ENCODE data around the gene LARGE1.
A peak's percentile ranks its signal among the peaks of the same experiment; 100 is the strongest.

Gene LARGE1

DNA sequence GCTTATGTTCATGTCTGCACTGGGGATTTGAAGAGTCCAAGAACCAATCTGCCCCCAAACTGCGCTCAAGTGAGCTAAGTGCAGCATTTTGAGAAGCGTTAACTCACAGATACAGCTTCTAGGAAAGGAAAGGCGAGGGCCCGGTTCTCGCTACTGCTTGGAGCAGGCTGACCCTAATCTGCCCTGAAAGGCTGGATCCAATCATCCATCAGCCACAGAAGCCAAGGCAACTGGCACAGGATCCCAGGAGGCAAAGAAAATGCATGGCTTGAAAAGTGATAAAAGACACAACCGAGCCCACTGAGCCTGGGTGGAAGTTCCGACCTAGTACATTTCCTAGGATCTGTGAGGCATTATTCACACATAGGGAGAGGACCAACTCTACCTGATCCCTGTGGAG lies 174.8 kb downstream of the LARGE1 start:
- no peak overlapping the region for H3K4me3 ChIP-seq (ENCODE audit: low read length)
- no peaks in the 10 kb centered on the region for H3K27me3 ChIP-seq (replicated peaks; ENCODE audit: control insufficient read depth, insufficient read depth, low read length)
- no peaks in the 10 kb centered on the region for H3K9me3 ChIP-seq (ENCODE audit: control insufficient read depth, low read length)
- no peaks in the 10 kb centered on the region for H3K4me1 ChIP-seq (ENCODE audit: control insufficient read depth, insufficient read depth, low read length)
- no peak overlapping the region for H3K9ac ChIP-seq (ENCODE audit: low read length)
- DNase-seq (ENCODE audit: low read depth) = no peak
- H3K36me3 ChIP-seq (ENCODE audit: control insufficient read depth, insufficient read depth, low read length, severe bottlenecking) = no peaks in the 10 kb centered on the region

DNA sequence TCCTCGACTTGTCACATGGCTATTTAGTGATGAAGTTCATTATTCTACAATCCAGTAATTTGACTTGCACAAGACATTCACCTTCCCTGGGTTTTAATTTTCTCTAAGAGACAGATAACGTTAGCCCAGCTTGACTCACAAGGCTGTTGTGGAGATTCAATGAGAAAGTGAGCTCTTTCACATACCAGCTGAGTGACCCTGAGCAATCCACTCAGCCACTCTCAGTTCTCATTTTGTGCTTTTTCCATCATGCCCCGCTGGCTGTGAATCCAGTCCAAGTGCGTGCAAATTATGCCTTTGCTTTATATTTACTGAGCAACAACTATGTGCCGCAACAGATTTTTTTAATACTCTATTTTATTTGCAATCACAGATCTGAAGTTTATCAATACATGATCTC lies 176.5 kb downstream of the LARGE1 start:
- no peak for DNase-seq (ENCODE audit: low read depth)
- Histone ChIP-seq H3K36me3 (ENCODE audit: control insufficient read depth, insufficient read depth, low read length, severe bottlenecking) (no peaks in the 10 kb centered on the region), H3K9me3 (ENCODE audit: control insufficient read depth, low read length) (no peaks in the 10 kb centered on the region), H3K9ac (ENCODE audit: low read length) (no peak overlapping the region), H3K4me3 (ENCODE audit: low read length) (no peak overlapping the region), H3K27me3 (replicated peaks; ENCODE audit: control insufficient read depth, insufficient read depth, low read length) (no peaks in the 10 kb centered on the region), H3K4me1 (ENCODE audit: control insufficient read depth, insufficient read depth, low read length) (no peaks in the 10 kb centered on the region)

DNA sequence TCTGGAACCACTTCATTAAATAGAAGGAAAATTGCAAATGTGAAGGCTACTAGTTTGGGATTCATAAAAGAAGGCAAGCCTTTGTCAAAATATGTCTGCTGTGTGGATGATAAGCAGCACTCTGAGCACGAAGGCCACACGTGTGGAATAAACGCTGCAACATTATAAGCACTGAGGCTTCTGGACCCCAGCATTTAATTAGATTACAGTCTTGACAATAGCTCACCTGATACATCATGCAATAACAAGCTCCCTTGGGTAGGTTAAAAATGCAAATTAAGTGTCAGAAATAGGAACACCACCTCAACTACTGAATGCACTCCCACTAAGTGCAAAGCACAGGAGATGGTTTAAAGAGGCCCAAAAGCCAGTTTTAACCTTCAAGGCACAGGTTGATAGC lies 179.3 kb downstream of the LARGE1 start:
- Histone ChIP-seq H3K4me3 (ENCODE audit: low read length) (no peak overlapping the region), H3K27me3 (replicated peaks; ENCODE audit: control insufficient read depth, insufficient read depth, low read length) (no peaks in the 10 kb centered on the region), H3K9ac (ENCODE audit: low read length) (no peak overlapping the region), H3K4me1 (ENCODE audit: control insufficient read depth, insufficient read depth, low read length) (no peaks in the 10 kb centered on the region), H3K9me3 (ENCODE audit: control insufficient read depth, low read length) (peaks cover 2% of the 10 kb centered on the region), H3K36me3 (ENCODE audit: control insufficient read depth, insufficient read depth, low read length, severe bottlenecking) (no peaks in the 10 kb centered on the region)
- DNase-seq (ENCODE audit: low read depth) = no peak

DNA sequence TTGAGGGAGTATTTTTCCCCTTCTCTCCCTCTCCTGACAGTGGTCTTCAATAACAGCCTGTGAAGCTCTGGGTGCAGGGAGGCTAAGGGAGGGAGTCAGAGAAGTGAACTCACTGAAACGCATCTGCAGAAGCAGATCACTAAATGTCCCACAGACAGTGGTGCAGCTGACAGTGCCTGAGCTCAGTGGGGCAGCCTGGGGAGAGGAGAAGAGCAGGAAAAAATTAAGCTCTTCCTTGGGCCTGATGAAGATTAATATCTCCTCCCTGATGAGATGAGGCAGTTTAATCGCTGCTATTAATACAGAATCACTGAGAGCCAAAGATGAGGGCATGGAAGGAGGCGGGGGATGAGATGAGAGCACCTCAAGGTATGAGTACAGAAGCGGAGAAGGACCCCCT lies 180.8 kb downstream of the LARGE1 start:
- H3K4me1 ChIP-seq (ENCODE audit: control insufficient read depth, insufficient read depth, low read length) = no peaks in the 10 kb centered on the region
- H3K9ac ChIP-seq (ENCODE audit: low read length) = no peak overlapping the region
- H3K27me3 ChIP-seq (replicated peaks; ENCODE audit: control insufficient read depth, insufficient read depth, low read length) = no peaks in the 10 kb centered on the region
- no peak for DNase-seq (ENCODE audit: low read depth)
- H3K9me3 ChIP-seq (ENCODE audit: control insufficient read depth, low read length) = peaks cover 5% of the 10 kb centered on the region
- no peaks in the 10 kb centered on the region for H3K36me3 ChIP-seq (ENCODE audit: control insufficient read depth, insufficient read depth, low read length, severe bottlenecking)
- H3K4me3 ChIP-seq (ENCODE audit: low read length) = no peak overlapping the region

DNA sequence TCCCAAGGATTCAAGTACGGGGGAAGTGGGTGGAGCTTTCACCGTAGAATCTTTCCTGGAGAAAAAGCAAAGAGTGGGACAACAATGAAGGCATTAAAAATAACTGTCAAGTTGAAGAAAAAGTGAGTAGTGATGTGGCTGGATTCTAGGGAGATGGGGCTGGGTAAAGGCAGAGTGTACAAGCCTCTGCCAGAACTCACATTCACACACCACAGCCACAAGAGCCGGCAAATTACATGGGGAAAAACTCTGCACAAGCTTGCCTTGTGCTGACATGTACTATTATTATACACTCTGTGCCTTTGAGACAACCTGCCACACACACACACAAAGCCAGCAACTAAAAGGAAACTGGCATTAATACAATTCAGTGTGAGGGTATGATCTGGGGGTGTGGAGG lies 182.6 kb downstream of the LARGE1 start:
- Histone ChIP-seq H3K4me3 (ENCODE audit: low read length) (no peak overlapping the region), H3K9ac (ENCODE audit: low read length) (no peak overlapping the region), H3K27me3 (replicated peaks; ENCODE audit: control insufficient read depth, insufficient read depth, low read length) (no peaks in the 10 kb centered on the region), H3K9me3 (ENCODE audit: control insufficient read depth, low read length) (peaks cover 5% of the 10 kb centered on the region), H3K4me1 (ENCODE audit: control insufficient read depth, insufficient read depth, low read length) (no peaks in the 10 kb centered on the region), H3K36me3 (ENCODE audit: control insufficient read depth, insufficient read depth, low read length, severe bottlenecking) (no peaks in the 10 kb centered on the region)
- DNase-seq (ENCODE audit: low read depth) = no peak

DNA sequence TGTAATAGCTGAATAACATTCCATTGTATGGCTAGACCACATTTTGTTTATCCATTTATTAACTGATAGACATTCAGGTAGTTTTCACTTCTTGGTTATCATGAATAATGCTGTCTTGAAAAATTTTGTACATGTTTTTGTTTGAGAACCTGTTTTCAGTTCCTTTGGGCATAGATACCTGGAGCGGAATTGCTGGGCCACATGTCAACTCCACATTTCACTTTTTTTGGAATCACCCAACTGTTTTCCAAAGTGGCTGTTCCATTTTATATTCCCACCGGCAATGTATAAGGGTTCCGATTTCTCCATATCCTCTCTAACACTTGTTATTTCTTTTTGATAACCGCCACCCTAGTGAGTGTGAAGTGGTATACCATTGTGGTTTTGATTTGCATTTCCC lies 184.3 kb downstream of the LARGE1 start:
- Histone ChIP-seq H3K27me3 (replicated peaks; ENCODE audit: control insufficient read depth, insufficient read depth, low read length) (no peaks in the 10 kb centered on the region), H3K9ac (ENCODE audit: low read length) (no peak overlapping the region), H3K4me3 (ENCODE audit: low read length) (no peak overlapping the region), H3K4me1 (ENCODE audit: control insufficient read depth, insufficient read depth, low read length) (no peaks in the 10 kb centered on the region), H3K9me3 (ENCODE audit: control insufficient read depth, low read length) (peaks cover 5% of the 10 kb centered on the region), H3K36me3 (ENCODE audit: control insufficient read depth, insufficient read depth, low read length, severe bottlenecking) (no peaks in the 10 kb centered on the region)
- DNase-seq (ENCODE audit: low read depth) = no peak

DNA sequence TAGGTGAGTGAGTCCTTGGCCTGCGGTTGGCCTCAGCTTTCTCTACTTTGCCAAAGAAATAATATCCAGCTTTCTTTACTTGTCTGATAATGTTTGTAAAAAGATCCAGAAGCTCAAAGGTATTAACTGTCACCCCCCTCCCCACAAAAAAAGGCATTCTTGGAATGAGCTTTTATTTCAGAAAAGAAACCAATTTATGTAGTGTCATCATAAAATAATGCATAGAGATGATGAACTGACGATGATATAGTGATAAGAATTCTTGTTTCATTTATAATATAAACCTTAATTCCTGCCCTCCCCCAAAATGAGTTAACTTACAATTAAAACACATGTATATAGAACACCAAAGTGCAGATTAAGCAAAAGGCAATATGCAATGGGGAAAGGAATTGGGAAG lies 191.4 kb downstream of the LARGE1 start:
- Histone ChIP-seq H3K4me1 (ENCODE audit: control insufficient read depth, insufficient read depth, low read length) (peaks cover 12% of the 10 kb centered on the region), H3K4me3 (ENCODE audit: low read length) (no peak overlapping the region), H3K27me3 (replicated peaks; ENCODE audit: control insufficient read depth, insufficient read depth, low read length) (no peaks in the 10 kb centered on the region), H3K36me3 (ENCODE audit: control insufficient read depth, insufficient read depth, low read length, severe bottlenecking) (no peaks in the 10 kb centered on the region), H3K9ac (ENCODE audit: low read length) (no peak overlapping the region), H3K9me3 (ENCODE audit: control insufficient read depth, low read length) (no peaks in the 10 kb centered on the region)
- DNase-seq (ENCODE audit: low read depth) = no peak

DNA sequence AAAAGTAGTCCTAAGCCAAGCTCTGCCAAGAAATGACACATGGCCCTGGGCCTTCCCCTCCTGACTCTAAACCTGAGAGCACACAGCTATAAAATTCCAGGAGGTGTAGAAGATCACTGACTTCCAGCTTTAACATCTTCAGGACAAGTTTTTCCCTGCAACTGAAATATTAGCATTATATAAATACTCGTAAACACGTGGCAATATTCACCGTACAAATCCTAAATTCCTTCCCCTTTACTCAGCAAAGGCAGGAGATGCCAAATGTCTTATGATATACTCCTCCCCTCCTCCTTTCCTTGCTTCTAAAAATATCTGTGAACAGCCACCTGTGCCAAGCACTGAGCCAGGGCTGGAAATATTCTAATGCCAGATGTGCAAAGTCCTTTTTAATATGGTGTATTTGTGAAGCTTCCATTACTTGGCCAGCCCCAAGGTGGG lies 194.0 kb downstream of the LARGE1 start:
- no peaks in the 10 kb centered on the region for H3K36me3 ChIP-seq (ENCODE audit: control insufficient read depth, insufficient read depth, low read length, severe bottlenecking)
- H3K27me3 ChIP-seq (replicated peaks; ENCODE audit: control insufficient read depth, insufficient read depth, low read length) = no peaks in the 10 kb centered on the region
- H3K9ac ChIP-seq (ENCODE audit: low read length) = no peak overlapping the region
- no peaks in the 10 kb centered on the region for H3K9me3 ChIP-seq (ENCODE audit: control insufficient read depth, low read length)
- H3K4me1 ChIP-seq (ENCODE audit: control insufficient read depth, insufficient read depth, low read length) = peaks cover 12% of the 10 kb centered on the region
- no peak overlapping the region for H3K4me3 ChIP-seq (ENCODE audit: low read length)
- peak; percentile 64 for DNase-seq (ENCODE audit: low read depth)

DNA sequence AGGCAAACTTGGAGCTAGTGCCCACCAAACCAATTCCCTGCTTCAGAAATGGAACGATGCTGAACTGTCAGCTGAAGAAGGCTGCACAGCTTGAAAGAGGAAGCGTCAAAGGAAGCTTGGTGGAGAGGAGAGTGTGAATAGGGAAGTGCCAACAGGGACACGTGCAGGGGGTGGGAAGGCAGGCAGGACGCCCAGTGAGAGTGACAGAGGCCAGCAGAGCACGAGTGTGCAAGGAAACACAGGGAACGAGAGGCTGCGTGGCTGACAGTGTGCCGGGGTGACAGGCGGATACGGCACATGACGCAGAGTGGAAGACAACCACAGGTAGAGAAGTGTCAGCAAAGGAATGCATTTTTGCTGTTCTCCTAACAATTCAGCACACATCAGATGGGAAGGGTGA lies 196.4 kb downstream of the LARGE1 start:
- no peak overlapping the region for H3K9ac ChIP-seq (ENCODE audit: low read length)
- no peak overlapping the region for H3K4me3 ChIP-seq (ENCODE audit: low read length)
- H3K36me3 ChIP-seq (ENCODE audit: control insufficient read depth, insufficient read depth, low read length, severe bottlenecking) = no peaks in the 10 kb centered on the region
- H3K4me1 ChIP-seq (ENCODE audit: control insufficient read depth, insufficient read depth, low read length) = peaks cover 12% of the 10 kb centered on the region
- H3K27me3 ChIP-seq (replicated peaks; ENCODE audit: control insufficient read depth, insufficient read depth, low read length) = no peaks in the 10 kb centered on the region
- DNase-seq (ENCODE audit: low read depth) = no peak
- H3K9me3 ChIP-seq (ENCODE audit: control insufficient read depth, low read length) = no peaks in the 10 kb centered on the region

DNA sequence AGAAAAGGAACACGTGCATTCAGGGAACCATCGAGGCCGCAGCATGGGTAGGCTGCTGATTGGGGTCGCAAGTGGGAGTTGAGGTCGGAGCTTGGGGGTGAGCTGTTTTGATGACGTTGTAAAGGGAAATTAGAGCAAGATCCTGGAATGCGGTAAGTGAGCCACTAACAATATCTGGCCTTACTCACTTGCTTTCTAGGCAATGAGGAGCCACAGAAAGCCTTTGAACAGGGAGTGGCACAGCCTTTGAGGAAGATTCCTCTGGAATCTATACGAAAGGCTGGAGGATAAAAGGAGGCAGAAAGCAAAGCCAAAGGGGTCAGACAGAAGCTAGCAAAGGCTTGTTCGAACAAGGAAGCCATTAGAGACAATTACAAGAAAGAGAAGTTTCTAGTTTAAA lies 197.5 kb downstream of the LARGE1 start:
- no peaks in the 10 kb centered on the region for H3K27me3 ChIP-seq (replicated peaks; ENCODE audit: control insufficient read depth, insufficient read depth, low read length)
- DNase-seq (ENCODE audit: low read depth) = no peak
- H3K4me1 ChIP-seq (ENCODE audit: control insufficient read depth, insufficient read depth, low read length) = peaks cover 12% of the 10 kb centered on the region
- no peaks in the 10 kb centered on the region for H3K36me3 ChIP-seq (ENCODE audit: control insufficient read depth, insufficient read depth, low read length, severe bottlenecking)
- H3K9me3 ChIP-seq (ENCODE audit: control insufficient read depth, low read length) = no peaks in the 10 kb centered on the region
- H3K4me3 ChIP-seq (ENCODE audit: low read length) = no peak overlapping the region
- H3K9ac ChIP-seq (ENCODE audit: low read length) = no peak overlapping the region

DNA sequence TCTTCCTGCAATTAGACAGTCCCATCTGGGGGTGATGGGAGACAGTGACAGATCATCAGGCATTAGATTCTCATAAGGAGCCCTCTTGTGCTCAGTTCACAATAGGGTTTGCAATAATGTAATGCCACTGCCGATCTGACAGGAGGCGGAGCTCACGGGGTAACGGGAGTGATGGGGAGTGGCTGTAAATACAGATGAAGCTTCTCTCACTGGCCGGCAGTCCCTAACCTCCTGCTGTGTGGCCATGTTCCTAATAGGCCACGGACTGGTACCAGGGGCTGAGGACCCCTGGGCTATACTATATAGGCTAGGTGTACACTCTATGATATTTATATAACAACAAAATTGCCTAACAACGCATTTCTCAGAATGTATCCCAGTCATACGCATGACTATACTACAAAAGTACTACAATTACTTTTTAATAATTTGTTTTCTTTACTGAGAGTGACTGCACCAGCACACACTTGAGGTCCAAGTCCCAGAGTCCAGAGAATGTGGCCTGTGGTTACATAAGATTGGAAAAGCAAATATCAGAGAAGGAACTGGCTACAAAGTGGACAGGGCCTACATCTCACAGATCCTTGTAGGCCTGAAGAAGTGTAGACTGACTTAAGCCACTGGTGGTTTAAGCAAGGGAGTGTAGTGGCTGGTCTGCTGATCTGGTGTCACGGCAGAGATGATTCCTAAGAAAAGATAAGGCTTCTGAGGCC lies 200.0 kb downstream of the LARGE1 start:
- Histone ChIP-seq H3K9ac (ENCODE audit: low read length) (no peak overlapping the region), H3K4me3 (ENCODE audit: low read length) (no peak overlapping the region), H3K9me3 (ENCODE audit: control insufficient read depth, low read length) (no peaks in the 10 kb centered on the region), H3K4me1 (ENCODE audit: control insufficient read depth, insufficient read depth, low read length) (no peaks in the 10 kb centered on the region), H3K36me3 (ENCODE audit: control insufficient read depth, insufficient read depth, low read length, severe bottlenecking) (no peaks in the 10 kb centered on the region), H3K27me3 (replicated peaks; ENCODE audit: control insufficient read depth, insufficient read depth, low read length) (no peaks in the 10 kb centered on the region)
- DNase-seq (ENCODE audit: low read depth) = no peak

All from adipocyte (in vitro differentiated cells).